Skin of body (tissue), 1 donor: ENCODE results near the gene OSMR. TPM values are rescaled to one million over a fixed set of nuclear protein-coding genes. Genes with fewer than 3 reads are reported as not detected.

Experiments used
- total RNA-seq: library from RNA; depleted of rRNA; stranded (reverse); fragments of >200 nt; gene quantifications from one replicate; pipeline ENCODE4 v1.2.3, GENCODE V29; 2014

The OSMR gene
- total RNA-seq, 1 donor from 2014 or later: 19.1 TPM

Other genes starting within 250 kb of the OSMR start
- gene RICTOR, start 228.4 kb downstream of the OSMR start, total RNA-seq: 55.2 TPM